Measurements from ENCODE around the gene DNHD1.
"Not testable (repeated sequence)": the region's sequence is repeated elsewhere in the genome, so short reads cannot be mapped to it uniquely, and the experiment has no call there.

Gene DNHD1

GRCh38 chr11:6488342-6488741 lies 8.7 kb upstream of the DNHD1 start:
- H3K9ac ChIP-seq (ENCODE audit: low read depth, low read length): no peak overlapping the region
- no peaks in the 10 kb centered on the region; the same call in 1 of the 2 replicates for H3K9me3 ChIP-seq (ENCODE audit: control insufficient read depth, insufficient read depth, low read length)
- peaks cover 18% of the 10 kb centered on the region for H3K36me3 ChIP-seq (ENCODE audit: insufficient read depth, low read length)
- no peaks in the 10 kb centered on the region for H3K4me1 ChIP-seq (ENCODE audit: insufficient read depth, low read length)

- Histone ChIP-seq H3K4me1 (ENCODE audit: insufficient read depth, low read length) (no peaks in the 10 kb centered on the region), H3K36me3 (ENCODE audit: insufficient read depth, low read length) (peaks cover 15% of the 10 kb centered on the region), H3K9ac (ENCODE audit: low read depth, low read length) (no peak overlapping the region), H3K9me3 (ENCODE audit: control insufficient read depth, insufficient read depth, low read length) (no peaks in the 10 kb centered on the region; the same call in 1 of the 2 replicates)
Observed at GRCh38 chr11:6488821-6489220, 8.3 kb upstream of the DNHD1 start.

DNA sequence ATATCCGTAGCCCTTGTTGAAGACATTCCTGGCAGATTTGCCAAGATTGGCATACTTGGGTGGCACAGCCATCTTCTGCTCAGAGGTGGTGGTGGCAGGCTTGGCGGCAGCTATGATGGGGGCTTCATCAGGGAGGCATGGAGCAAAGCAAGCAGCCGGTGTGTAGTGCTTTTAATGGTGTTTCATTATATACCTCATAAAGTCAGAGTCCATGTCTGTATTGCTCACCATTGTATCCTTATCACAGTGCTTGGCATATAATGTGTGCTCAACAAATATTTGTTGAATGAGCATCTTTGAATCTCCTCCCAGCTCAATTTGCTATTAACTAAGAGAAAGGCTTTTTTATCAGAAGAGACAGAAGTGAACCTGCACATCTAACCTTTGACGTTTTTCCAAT lies 7.8 kb upstream of the DNHD1 start:
- H3K4me1 ChIP-seq (ENCODE audit: insufficient read depth, low read length): no peaks in the 10 kb centered on the region
- no peak overlapping the region for H3K9ac ChIP-seq (ENCODE audit: low read depth, low read length)
- no peaks in the 10 kb centered on the region; the same call in 1 of the 2 replicates for H3K9me3 ChIP-seq (ENCODE audit: control insufficient read depth, insufficient read depth, low read length)
- peaks cover 15% of the 10 kb centered on the region for H3K36me3 ChIP-seq (ENCODE audit: insufficient read depth, low read length)

DNA sequence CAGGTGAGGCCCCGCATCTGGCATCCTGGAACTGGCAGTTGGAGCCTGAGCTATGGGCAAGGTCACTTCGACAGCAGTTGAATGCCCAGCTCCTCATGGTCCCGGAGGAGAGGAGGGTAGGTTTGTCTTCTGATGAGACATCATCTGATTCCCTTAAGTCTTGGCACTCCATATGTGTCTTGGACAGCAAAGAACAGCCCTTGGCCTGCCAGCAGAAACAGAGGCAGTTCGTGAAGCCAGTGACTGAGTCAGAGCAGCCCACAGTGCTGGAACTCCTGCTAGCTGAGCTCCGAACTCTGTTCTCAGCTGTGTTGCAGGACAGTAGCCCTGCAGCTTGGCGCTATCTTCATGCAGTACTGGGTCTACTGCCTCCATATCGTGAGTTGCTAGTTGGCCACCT lies 1.0 kb downstream of the DNHD1 start:
- Histone ChIP-seq H3K9me3 (ENCODE audit: control insufficient read depth, insufficient read depth, low read length) (no peaks in the 10 kb centered on the region), H3K36me3 (ENCODE audit: insufficient read depth, low read length) (no peaks in the 10 kb centered on the region; the same call in 1 of the 2 replicates), H3K4me1 (ENCODE audit: insufficient read depth, low read length) (peaks cover 9% of the 10 kb centered on the region; the same call in 1 of the 2 replicates), H3K9ac (ENCODE audit: low read depth, low read length) (no peak overlapping the region)

GRCh38 chr11:6498544-6498943 lies 1.5 kb downstream of the DNHD1 start:
- H3K4me1 ChIP-seq (ENCODE audit: insufficient read depth, low read length): peaks cover 9% of the 10 kb centered on the region; the same call in 1 of the 2 replicates
- H3K36me3 ChIP-seq (ENCODE audit: insufficient read depth, low read length): no peaks in the 10 kb centered on the region; the same call in 1 of the 2 replicates
- H3K9ac ChIP-seq (ENCODE audit: low read depth, low read length): no peak overlapping the region
- no peaks in the 10 kb centered on the region for H3K9me3 ChIP-seq (ENCODE audit: control insufficient read depth, insufficient read depth, low read length)

GRCh38 chr11:6502382-6502781 lies 5.3 kb downstream of the DNHD1 start:
- Histone ChIP-seq H3K4me1 (ENCODE audit: insufficient read depth, low read length) (peaks cover 7% of the 10 kb centered on the region; the same call in 1 of the 2 replicates), H3K9me3 (ENCODE audit: control insufficient read depth, insufficient read depth, low read length) (no peaks in the 10 kb centered on the region), H3K36me3 (ENCODE audit: insufficient read depth, low read length) (0 out of 2 replicates have a peak, but pooled peaks cover 3% of the 10 kb centered on the region), H3K9ac (ENCODE audit: low read depth, low read length) (no peak overlapping the region)

- Histone ChIP-seq H3K9me3 (ENCODE audit: control insufficient read depth, insufficient read depth, low read length) (no peaks in the 10 kb centered on the region), H3K4me1 (ENCODE audit: insufficient read depth, low read length) (0 out of 2 replicates have a peak, but pooled peaks cover 4% of the 10 kb centered on the region), H3K36me3 (ENCODE audit: insufficient read depth, low read length) (0 out of 2 replicates have a peak, but pooled peaks cover 9% of the 10 kb centered on the region), H3K9ac (ENCODE audit: low read depth, low read length) (no peak overlapping the region)
Observed at GRCh38 chr11:6504166-6504565, 7.1 kb downstream of the DNHD1 start.

DNA sequence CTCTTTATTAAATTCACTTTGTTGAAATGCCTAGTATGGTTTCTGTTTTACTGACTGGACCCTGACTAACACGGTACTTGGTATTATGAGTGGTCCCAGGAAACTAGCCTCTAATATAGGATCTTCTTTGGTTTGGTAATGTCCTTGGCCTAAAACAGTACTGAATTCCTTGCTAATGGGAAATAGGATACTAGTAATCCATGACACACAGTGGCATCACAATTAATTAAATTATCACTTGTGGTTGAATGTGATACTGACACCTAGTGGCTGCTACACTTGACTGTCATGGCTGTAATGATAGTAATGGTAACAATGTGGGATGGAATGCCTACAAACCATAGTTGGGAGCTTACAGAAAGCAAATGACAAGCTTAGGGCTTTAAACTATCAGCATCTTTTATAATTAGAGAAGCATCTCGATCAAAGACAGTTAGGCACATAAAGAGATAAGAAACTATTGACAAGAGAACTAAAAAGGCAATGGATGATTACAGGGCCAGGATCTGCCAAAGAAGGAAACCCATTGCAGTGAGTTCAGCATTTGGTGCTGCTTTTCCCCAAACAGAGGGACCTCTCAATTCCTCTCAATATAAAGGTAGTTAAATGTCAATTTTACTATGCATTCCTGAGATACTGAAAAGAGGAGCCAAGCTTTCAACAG lies 8.6 kb downstream of the DNHD1 start:
- Histone ChIP-seq H3K9me3 (ENCODE audit: control insufficient read depth, insufficient read depth, low read length) (no peaks in the 10 kb centered on the region), H3K36me3 (ENCODE audit: insufficient read depth, low read length) (0 out of 2 replicates have a peak, but pooled peaks cover 9% of the 10 kb centered on the region), H3K9ac (ENCODE audit: low read depth, low read length) (no peak overlapping the region), H3K4me1 (ENCODE audit: insufficient read depth, low read length) (no peaks in the 10 kb centered on the region)

DNA sequence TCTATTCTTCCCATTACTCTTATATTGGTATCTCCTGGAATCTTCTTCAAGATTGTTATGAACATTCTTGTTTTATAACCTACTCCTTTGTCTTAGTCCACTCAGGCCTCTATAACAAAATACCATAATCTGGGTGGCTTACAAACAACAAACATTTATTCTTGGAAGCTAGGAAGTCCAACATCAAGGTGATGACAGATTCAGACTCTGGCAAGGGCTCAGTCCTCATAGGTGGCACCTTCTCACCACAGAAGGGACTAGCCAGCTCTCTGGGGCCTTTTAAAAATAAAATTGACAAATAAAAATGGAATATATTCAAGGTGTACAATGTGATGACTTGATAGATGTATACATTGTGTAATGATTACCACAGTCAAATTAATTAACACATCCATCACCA lies 19.8 kb downstream of the DNHD1 start:
- peaks cover 5% of the 10 kb centered on the region for H3K36me3 ChIP-seq (ENCODE audit: insufficient read depth, low read length)
- H3K4me1 ChIP-seq (ENCODE audit: insufficient read depth, low read length): no peaks in the 10 kb centered on the region
- no peak overlapping the region for H3K9ac ChIP-seq (ENCODE audit: low read depth, low read length)
- H3K9me3 ChIP-seq (ENCODE audit: control insufficient read depth, insufficient read depth, low read length): no peaks in the 10 kb centered on the region

GRCh38 chr11:6520265-6520664 lies 23.2 kb downstream of the DNHD1 start:
- H3K9ac ChIP-seq (ENCODE audit: low read depth, low read length): no peak overlapping the region
- H3K4me1 ChIP-seq (ENCODE audit: insufficient read depth, low read length): no peaks in the 10 kb centered on the region
- H3K36me3 ChIP-seq (ENCODE audit: insufficient read depth, low read length): peaks cover 5% of the 10 kb centered on the region; the same call in 1 of the 2 replicates
- H3K9me3 ChIP-seq (ENCODE audit: control insufficient read depth, insufficient read depth, low read length): no peaks in the 10 kb centered on the region

- not testable (repeated sequence) for H3K4me1 ChIP-seq (ENCODE audit: insufficient read depth, low read length); H3K9me3 ChIP-seq (ENCODE audit: control insufficient read depth, insufficient read depth, low read length); H3K36me3 ChIP-seq (ENCODE audit: insufficient read depth, low read length); H3K9ac ChIP-seq (ENCODE audit: low read depth, low read length)
Observed at GRCh38 chr11:6521946-6522345, 24.9 kb downstream of the DNHD1 start.

DNA sequence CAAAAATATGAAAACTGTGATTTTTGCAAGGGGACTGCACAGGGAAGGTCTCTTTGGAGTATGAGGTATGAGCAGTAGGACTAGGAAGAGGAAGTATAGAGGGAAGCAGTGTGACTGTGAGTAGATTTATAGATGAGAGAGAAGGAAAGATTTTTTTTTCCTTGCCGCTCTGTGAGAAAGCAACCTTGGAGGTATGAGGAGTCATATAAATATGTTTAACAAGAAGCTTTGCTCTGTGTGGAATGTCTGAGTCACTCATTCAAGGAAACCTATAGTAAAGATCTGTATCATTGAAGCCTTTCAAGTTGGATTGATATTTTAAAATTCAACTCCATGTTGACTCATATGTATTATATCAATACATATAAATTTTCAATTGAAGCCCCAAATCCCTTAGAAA lies 26.2 kb downstream of the DNHD1 start:
- Histone ChIP-seq H3K9ac (ENCODE audit: low read depth, low read length) (no peak overlapping the region), H3K4me1 (ENCODE audit: insufficient read depth, low read length) (no peaks in the 10 kb centered on the region), H3K9me3 (ENCODE audit: control insufficient read depth, insufficient read depth, low read length) (no peaks in the 10 kb centered on the region), H3K36me3 (ENCODE audit: insufficient read depth, low read length) (peaks cover 5% of the 10 kb centered on the region)

DNA sequence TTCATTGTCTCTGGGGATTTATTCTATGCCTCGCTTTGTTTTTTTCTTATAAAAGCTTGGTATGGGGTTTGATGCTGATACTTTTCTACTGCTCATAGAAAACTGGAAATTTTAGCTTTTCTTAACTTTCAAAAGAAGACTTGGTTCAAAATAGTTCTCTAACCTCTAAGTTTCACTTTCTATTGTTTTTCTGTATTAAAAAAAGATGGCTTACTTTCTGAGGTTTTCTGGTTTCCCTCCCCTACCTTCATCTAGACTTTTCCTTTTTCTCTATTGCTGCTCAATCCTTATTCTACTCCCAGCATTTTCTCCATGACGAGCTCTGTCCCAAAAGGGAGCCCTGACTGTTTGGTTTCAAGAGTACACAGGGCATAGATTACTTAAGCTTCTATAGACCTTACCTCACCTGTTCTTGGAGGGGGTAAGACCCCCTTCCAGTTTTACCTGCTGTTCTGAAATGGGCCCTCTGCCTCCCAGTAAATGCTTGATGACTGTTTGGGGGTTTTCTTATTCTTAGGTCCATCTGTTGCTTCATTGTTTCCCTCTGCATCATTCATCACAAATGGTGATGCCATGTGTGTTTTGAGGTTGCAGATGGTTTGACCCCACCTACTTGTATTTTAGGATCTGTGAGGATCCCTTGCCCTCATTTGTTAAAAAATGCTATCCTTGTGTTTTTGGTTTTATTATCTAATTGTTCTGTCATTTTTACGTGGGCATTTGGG lies 29.5 kb downstream of the DNHD1 start:
- Histone ChIP-seq H3K9ac (ENCODE audit: low read depth, low read length) (no peak overlapping the region), H3K4me1 (ENCODE audit: insufficient read depth, low read length) (no peaks in the 10 kb centered on the region), H3K36me3 (ENCODE audit: insufficient read depth, low read length) (no peaks in the 10 kb centered on the region; the same call in none of the 2 replicates), H3K9me3 (ENCODE audit: control insufficient read depth, insufficient read depth, low read length) (no peaks in the 10 kb centered on the region)

DNA sequence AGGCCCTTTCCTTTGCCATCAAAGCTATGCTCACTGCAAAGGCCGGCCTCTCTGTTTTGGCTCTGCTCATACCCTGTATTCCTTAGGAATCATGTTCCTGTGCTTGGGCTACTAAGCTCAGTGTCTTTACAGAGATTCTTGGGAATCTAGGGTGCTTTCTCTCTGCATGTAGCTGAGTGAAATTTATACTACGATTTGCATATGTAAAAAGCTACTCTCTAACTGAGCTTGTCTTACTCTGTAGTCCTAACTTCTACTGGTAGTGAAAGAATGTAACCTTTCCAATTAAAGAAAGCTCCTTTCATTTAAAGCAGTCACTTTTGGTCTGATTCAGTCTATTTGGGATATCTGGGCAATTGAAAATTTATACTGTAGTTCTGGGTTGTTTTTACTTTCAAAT lies 32.2 kb downstream of the DNHD1 start:
- H3K36me3 ChIP-seq (ENCODE audit: insufficient read depth, low read length): no peaks in the 10 kb centered on the region; the same call in none of the 2 replicates
- no peaks in the 10 kb centered on the region for H3K4me1 ChIP-seq (ENCODE audit: insufficient read depth, low read length)
- no peaks in the 10 kb centered on the region for H3K9me3 ChIP-seq (ENCODE audit: control insufficient read depth, insufficient read depth, low read length)
- H3K9ac ChIP-seq (ENCODE audit: low read depth, low read length): no peak overlapping the region

DNA sequence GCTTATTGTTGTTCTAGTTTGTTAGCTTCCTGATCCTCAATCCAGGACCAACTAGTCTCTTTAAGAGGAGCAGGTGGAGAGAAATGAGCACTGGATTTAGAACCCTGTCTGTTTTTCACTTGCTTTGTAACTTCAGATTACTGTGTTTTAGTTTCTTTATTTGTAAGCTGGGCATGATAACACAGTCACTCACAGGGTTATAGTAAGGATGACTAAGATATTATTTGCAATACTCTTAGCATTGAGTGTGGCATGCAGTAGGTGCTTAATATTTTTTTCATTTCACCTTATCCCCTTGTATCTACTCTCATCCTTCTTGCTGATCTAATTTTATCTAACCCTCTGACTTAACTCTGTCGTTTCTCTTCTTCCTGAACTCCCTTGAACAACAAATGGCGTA lies 33.8 kb downstream of the DNHD1 start:
- Histone ChIP-seq H3K4me1 (ENCODE audit: insufficient read depth, low read length) (no peaks in the 10 kb centered on the region), H3K36me3 (ENCODE audit: insufficient read depth, low read length) (no peaks in the 10 kb centered on the region; the same call in none of the 2 replicates), H3K9ac (ENCODE audit: low read depth, low read length) (no peak overlapping the region), H3K9me3 (ENCODE audit: control insufficient read depth, insufficient read depth, low read length) (no peaks in the 10 kb centered on the region)

Measured in ES-I3 (cell line).